Peyer's patch (tissue), 4 donors: ENCODE data around the gene CENPO.

Source experiments
- CTCF ChIP-seq, 6 experiments: fragments of 450-650 bp in 4 of 6; fragments of 200-600 bp in 2 of 6; sonication (generic) in 1 of 6; IDR thresholded peaks; one replicate each; pipeline ENCODE4 v1.5.1; 2017 to 2019; ENCODE audit warnings: antibody characterized with exemption in 6 of 6, mild to moderate bottlenecking in 3 of 6, moderate library complexity in 1 of 6
- POLR2A ChIP-seq, 2 donors: fragments of 450-650 bp; IDR thresholded peaks; one replicate each; pipeline ENCODE4 v1.5.1; 2017; ENCODE audit warnings: antibody characterized with exemption in 2 of 2, mild to moderate bottlenecking in 2 of 2, moderate library complexity in 2 of 2

DNA sequence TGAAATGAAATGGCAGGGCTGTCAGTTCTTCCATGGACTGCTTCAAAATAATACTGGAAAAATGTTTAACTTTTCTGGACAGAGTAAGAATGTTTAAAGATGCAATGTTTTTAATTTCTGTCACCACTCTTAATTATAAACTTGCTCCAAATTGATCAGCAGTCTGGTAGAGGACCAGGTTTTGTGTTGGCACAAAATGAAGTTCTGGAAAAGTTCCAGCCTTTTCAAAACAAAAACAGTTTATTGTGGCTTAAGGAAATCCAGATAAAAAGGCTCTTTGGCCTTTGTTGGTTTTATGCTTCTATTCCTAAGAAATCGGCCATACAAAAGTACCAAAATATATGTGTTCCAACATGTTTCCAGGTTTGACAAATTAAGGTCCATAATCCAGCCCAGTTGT is 48.9 kb upstream of the CENPO start:
- no peak for TF ChIP-seq POLR2A (IDR thresholded peaks at IDR 0.05)
- TF ChIP-seq CTCF (IDR thresholded peaks at IDR 0.05), result no peak
